HCT116 (cell line): Measurements from ENCODE around the gene KRTDAP. TPM values are rescaled to one million over a fixed set of nuclear protein-coding genes. Genes with fewer than 3 reads are reported as not detected.

Experiments
- ATAC-seq: fragments of 200-7000 bp; cut with Tn5 transposase; 2 replicates; pipeline ENCODE4 v1.9.1; 2020; ENCODE audit warnings: mild to moderate bottlenecking, moderate library complexity
- BruUV-seq: library from RNA; stranded (reverse); fragments of 400-500 nt; replicated peaks from 2 replicates; lab custom pipeline; 2021; lab: Mats Ljungman, UMichigan
- CTCF ChIA-PET: fragments of 300-600 bp; sonication (Branson Sonifier 250); formaldehyde crosslinking; loops from one replicate; lab custom pipeline; 2021; ENCODE audit warnings: antibody characterized with exemption; lab: Charles Lee
- POLR2A ChIA-PET: fragments of 300-600, 350-600 bp; sonication (Branson Sonifier 250); formaldehyde crosslinking; loops from one replicate; lab custom pipeline; 2021; ENCODE audit warnings: antibody characterized with exemption; lab: Charles Lee
- RAD21 ChIA-PET, 2 experiments: fragments of 300-600 bp; sonication (Branson Sonifier 250); formaldehyde crosslinking; loops; one replicate each; lab custom pipeline; 2023; ENCODE audit warnings: low total read pairs in 2 of 2; ENCODE audit not compliant: uncharacterized antibody in 2 of 2, unreplicated experiment in 2 of 2, low non-redundant PET in 1 of 2; lab: Charles Lee
- DNase-seq: peaks from one replicate; pipeline ENCODE4 v3.0.0-alpha.2; 2010; ENCODE audit warnings: low read depth, low spot score
- H2AFZ ChIP-seq: fragments of 200-600 bp; shearing (Covaris generic), sonication (generic); 2 replicates; pipeline ENCODE4 v1.6.1; 2017; ENCODE audit warnings: low read depth, mixed run types, mixed read lengths, antibody characterized with exemption, low read length; ENCODE audit not compliant: poor library complexity, severe bottlenecking
- H3K27ac ChIP-seq: 2 replicates; pipeline ENCODE4 v1.5.1; 2012; ENCODE audit warnings: low read depth, low read length
- H3K27me3 ChIP-seq: fragments of 200-600 bp; sonication (generic); 2 replicates; pipeline ENCODE4 v1.6.1; 2016; ENCODE audit warnings: mixed run types, low read length, mixed read lengths; ENCODE audit not compliant: insufficient read depth
- H3K36me3 ChIP-seq, 2 experiments: fragments of 200-500 bp in 1 of 2; fragments of 200-600 bp in 1 of 2; sonication (Bioruptor generic) in 1 of 2; sonication (generic) in 1 of 2; 2 replicates each; pipeline versions ENCODE4 v1.5.1 to v1.6.1; 2014 to 2016; ENCODE audit warnings: low read length in 2 of 2, inconsistent platforms in 1 of 2, mixed read lengths in 1 of 2, mixed run types in 1 of 2; ENCODE audit not compliant: insufficient read depth in 2 of 2, control insufficient read depth in 1 of 2
- H3K4me1 ChIP-seq, 2 experiments: fragments of 200-600 bp in 1 of 2; sonication (generic) in 1 of 2; 2 replicates each; pipeline versions ENCODE4 v1.5.1 to v1.6.1; 2012 to 2017; ENCODE audit warnings: low read length in 2 of 2, inconsistent platforms in 1 of 2, mild to moderate bottlenecking in 1 of 2, mixed read lengths in 1 of 2, mixed run types in 1 of 2, moderate library complexity in 1 of 2; ENCODE audit not compliant: insufficient read depth in 2 of 2, control insufficient read depth in 1 of 2
- H3K4me2 ChIP-seq: fragments of 200-600 bp; sonication (generic); 2 replicates; pipeline ENCODE4 v1.6.1; 2017; ENCODE audit warnings: mixed run types, low read length, mixed read lengths
- H3K4me3 ChIP-seq, 2 experiments: fragments of 200-600 bp in 1 of 2; sonication (generic) in 1 of 2; replicated peaks in 1 of 2; 2 replicates each; pipeline ENCODE4 v1.5.1; 2011 to 2016; ENCODE audit warnings: low read length in 2 of 2, control low read depth in 1 of 2, low read depth in 1 of 2, mild to moderate bottlenecking in 1 of 2, mixed read lengths in 1 of 2, mixed run types in 1 of 2
- H3K79me2 ChIP-seq: fragments of 200-600 bp; sonication (generic); 2 replicates; pipeline ENCODE4 v1.6.1; 2017; ENCODE audit warnings: mild to moderate bottlenecking, mixed run types, low read length, moderate library complexity, mixed read lengths; ENCODE audit not compliant: insufficient read depth
- H3K9ac ChIP-seq: fragments of 200-600 bp; sonication (generic); 2 replicates; pipeline ENCODE4 v1.6.1; 2016; ENCODE audit warnings: low read length, mixed read lengths
- H3K9me2 ChIP-seq: fragments of 200-600 bp; sonication (generic), shearing (Covaris generic); 2 replicates; pipeline ENCODE4 v1.6.1; 2017; ENCODE audit warnings: mixed run types, mild to moderate bottlenecking, moderate library complexity; ENCODE audit not compliant: insufficient read depth
- H3K9me3 ChIP-seq, 2 experiments: fragments of 200-500 bp in 1 of 2; fragments of 200-600 bp in 1 of 2; sonication (Bioruptor generic) in 1 of 2; sonication (generic) in 1 of 2; 2 replicates each; pipeline ENCODE4 v1.6.1; 2014 to 2017; ENCODE audit warnings: low read length in 2 of 2, mixed read lengths in 2 of 2, inconsistent platforms in 1 of 2, low read depth in 1 of 2, mild to moderate bottlenecking in 1 of 2, mixed run types in 1 of 2, moderate library complexity in 1 of 2; ENCODE audit not compliant: control insufficient read depth in 1 of 2, insufficient read depth in 1 of 2
- H4K20me1 ChIP-seq: fragments of 200-600 bp; sonication (generic), shearing (Covaris generic); 2 replicates; pipeline ENCODE4 v1.6.1; 2017; ENCODE audit warnings: mixed run types, mild to moderate bottlenecking, moderate library complexity; ENCODE audit not compliant: insufficient read depth
- CBX3 ChIP-seq: IDR thresholded peaks from 2 replicates; pipeline ENCODE4 v1.6.1; 2012; ENCODE audit warnings: low read depth
- CEBPB ChIP-seq: IDR thresholded peaks from 2 replicates; pipeline ENCODE4 v1.6.1; 2012; ENCODE audit warnings: low read depth
- EGR1 ChIP-seq: IDR thresholded peaks from 2 replicates; pipeline ENCODE4 v1.6.1; 2012; ENCODE audit warnings: low read depth
- ELF1 ChIP-seq: IDR thresholded peaks from 2 replicates; pipeline ENCODE4 v1.6.1; 2012; ENCODE audit warnings: low read depth, borderline replicate concordance
- EZH2 ChIP-seq: fragments of 200-600 bp; sonication (generic); IDR thresholded peaks from 2 replicates; pipeline ENCODE4 v1.6.1; 2017; ENCODE audit warnings: antibody characterized with exemption, mixed run types
- EZH2phosphoT487 ChIP-seq: fragments of 200-600 bp; IDR thresholded peaks from 2 replicates; pipeline ENCODE4 v1.6.1; 2018; ENCODE audit warnings: antibody characterized with exemption, borderline replicate concordance
- FOSL1 ChIP-seq: IDR thresholded peaks from 2 replicates; pipeline ENCODE4 v1.6.1; 2012; ENCODE audit warnings: low read depth
- JUND ChIP-seq: IDR thresholded peaks from 2 replicates; pipeline ENCODE4 v1.6.1; 2012
- MAX ChIP-seq: IDR thresholded peaks from 2 replicates; pipeline ENCODE4 v1.6.1; 2012
- POLR2A ChIP-seq: IDR thresholded peaks from 2 replicates; pipeline ENCODE4 v1.7.0; 2011; ENCODE audit warnings: borderline replicate concordance; ENCODE audit not compliant: insufficient read depth, insufficient read length; ENCODE audit errors: extremely low read depth
- POLR2AphosphoS5 ChIP-seq: IDR thresholded peaks from 2 replicates; pipeline ENCODE4 v1.6.1; 2011; ENCODE audit warnings: mild to moderate bottlenecking, low read depth, low read length, moderate library complexity
- RAD21 ChIP-seq: IDR thresholded peaks from 2 replicates; pipeline ENCODE4 v1.6.1; 2012; ENCODE audit warnings: low read depth, mild to moderate bottlenecking
- REST ChIP-seq: IDR thresholded peaks from 2 replicates; pipeline ENCODE4 v1.6.1; 2012; ENCODE audit warnings: low read depth
- SIN3A ChIP-seq: IDR thresholded peaks from 2 replicates; pipeline ENCODE4 v1.6.1; 2012; ENCODE audit warnings: low read depth
- SP1 ChIP-seq: IDR thresholded peaks from 2 replicates; pipeline ENCODE4 v1.6.1; 2012; ENCODE audit warnings: low read depth
- SRF ChIP-seq: IDR thresholded peaks from 2 replicates; pipeline ENCODE4 v1.6.1; 2012; ENCODE audit warnings: low read depth
- ZFX ChIP-seq: fragments of 450-650 bp; IDR thresholded peaks from 2 replicates; pipeline ENCODE4 v1.6.1; 2017
- ZNF274 ChIP-seq: fragments of 200-500 bp; sonication (Bioruptor generic); IDR thresholded peaks from 2 replicates; pipeline ENCODE4 v1.6.1; 2014; ENCODE audit warnings: mild to moderate bottlenecking, low read depth, low read length, inconsistent platforms
- intact Hi-C: fragments of 100-400 bp; cut with micrococcal nuclease; formaldehyde crosslinking; loops from 2 replicates; pipeline ENCODE4 v1.10.0; 2022
- total RNA-seq: library from RNA; stranded (reverse); gene quantifications from one replicate; pipeline ENCODE4 v1.2.1, GENCODE V29; 2021; ENCODE audit not compliant: unreplicated experiment
- TF ChIP-seq, protein P1 (sequence below): IDR thresholded peaks from 2 replicates; pipeline ENCODE4 v1.6.1; 2011; ENCODE audit warnings: mild to moderate bottlenecking, low read length, moderate library complexity; ENCODE audit not compliant: insufficient replicate concordance; ENCODE audit errors: extremely low read depth
- TF ChIP-seq, protein P2 (sequence below), 3 experiments: fragments of 200-600 bp in 1 of 3; sonication (generic) in 1 of 3; IDR thresholded peaks in 2 of 3; conservative IDR thresholded peaks in 1 of 3; 2 replicates each; pipeline ENCODE4 v1.5.1; 2012 to 2017; ENCODE audit warnings: low read depth in 2 of 3, low read length in 2 of 3, antibody characterized with exemption in 1 of 3, borderline replicate concordance in 1 of 3, control low read depth in 1 of 3, mild to moderate bottlenecking in 1 of 3, mixed read lengths in 1 of 3, mixed run types in 1 of 3, moderate library complexity in 1 of 3; ENCODE audit not compliant: insufficient read depth in 1 of 3

Gene KRTDAP
- total RNA-seq, 1 experiment from 2014 or later = 0.74 TPM

- H3K79me2 ChIP-seq = no peaks in the 10 kb centered on the region
- no peaks in the 10 kb centered on the region for H3K27me3 ChIP-seq
- H3K4me3 ChIP-seq = no peak overlapping the region
- DNase-seq (no peak), ATAC-seq (no peak)
- intact Hi-C loops = no loop called here
- H3K36me3 ChIP-seq = no peaks in the 10 kb centered on the region
- H3K9ac ChIP-seq = no peak overlapping the region
- no TSS peak for BruUV-seq
- H2AFZ ChIP-seq = no peak overlapping the region
- H3K4me2 ChIP-seq = no peak overlapping the region
- no peaks in the 10 kb centered on the region for H3K9me3 ChIP-seq
- ChIA-PET POLR2A (no interaction called here), RAD21 (no interaction called here), CTCF (no interaction called here)
- TF ChIP-seq, protein P1, sequence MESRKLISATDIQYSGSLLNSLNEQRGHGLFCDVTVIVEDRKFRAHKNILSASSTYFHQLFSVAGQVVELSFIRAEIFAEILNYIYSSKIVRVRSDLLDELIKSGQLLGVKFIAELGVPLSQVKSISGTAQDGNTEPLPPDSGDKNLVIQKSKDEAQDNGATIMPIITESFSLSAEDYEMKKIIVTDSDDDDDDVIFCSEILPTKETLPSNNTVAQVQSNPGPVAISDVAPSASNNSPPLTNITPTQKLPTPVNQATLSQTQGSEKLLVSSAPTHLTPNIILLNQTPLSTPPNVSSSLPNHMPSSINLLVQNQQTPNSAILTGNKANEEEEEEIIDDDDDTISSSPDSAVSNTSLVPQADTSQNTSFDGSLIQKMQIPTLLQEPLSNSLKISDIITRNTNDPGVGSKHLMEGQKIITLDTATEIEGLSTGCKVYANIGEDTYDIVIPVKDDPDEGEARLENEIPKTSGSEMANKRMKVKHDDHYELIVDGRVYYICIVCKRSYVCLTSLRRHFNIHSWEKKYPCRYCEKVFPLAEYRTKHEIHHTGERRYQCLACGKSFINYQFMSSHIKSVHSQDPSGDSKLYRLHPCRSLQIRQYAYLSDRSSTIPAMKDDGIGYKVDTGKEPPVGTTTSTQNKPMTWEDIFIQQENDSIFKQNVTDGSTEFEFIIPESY = no peak
- TF ChIP-seq RAD21 (no peak), FOSL1 (no peak), JUND (no peak), ELF1 (no peak), REST (no peak), MAX (no peak), ZNF274 (no peak), SP1 (no peak), SIN3A (no peak), ZFX (no peak), EGR1 (no peak), SRF (no peak), POLR2A (no peak), CBX3 (no peak), EZH2phosphoT487 (no peak), CEBPB (no peak), POLR2AphosphoS5 (no peak), EZH2 (no peak)
- TF ChIP-seq, protein P2, sequence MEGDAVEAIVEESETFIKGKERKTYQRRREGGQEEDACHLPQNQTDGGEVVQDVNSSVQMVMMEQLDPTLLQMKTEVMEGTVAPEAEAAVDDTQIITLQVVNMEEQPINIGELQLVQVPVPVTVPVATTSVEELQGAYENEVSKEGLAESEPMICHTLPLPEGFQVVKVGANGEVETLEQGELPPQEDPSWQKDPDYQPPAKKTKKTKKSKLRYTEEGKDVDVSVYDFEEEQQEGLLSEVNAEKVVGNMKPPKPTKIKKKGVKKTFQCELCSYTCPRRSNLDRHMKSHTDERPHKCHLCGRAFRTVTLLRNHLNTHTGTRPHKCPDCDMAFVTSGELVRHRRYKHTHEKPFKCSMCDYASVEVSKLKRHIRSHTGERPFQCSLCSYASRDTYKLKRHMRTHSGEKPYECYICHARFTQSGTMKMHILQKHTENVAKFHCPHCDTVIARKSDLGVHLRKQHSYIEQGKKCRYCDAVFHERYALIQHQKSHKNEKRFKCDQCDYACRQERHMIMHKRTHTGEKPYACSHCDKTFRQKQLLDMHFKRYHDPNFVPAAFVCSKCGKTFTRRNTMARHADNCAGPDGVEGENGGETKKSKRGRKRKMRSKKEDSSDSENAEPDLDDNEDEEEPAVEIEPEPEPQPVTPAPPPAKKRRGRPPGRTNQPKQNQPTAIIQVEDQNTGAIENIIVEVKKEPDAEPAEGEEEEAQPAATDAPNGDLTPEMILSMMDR (IDR thresholded peaks at IDR 0.05 in 2 of 3, conservative IDR thresholded peaks at IDR 0.05 in 1 of 3; ENCODE audit: borderline replicate concordance in 1 of 3, insufficient read depth in 1 of 3, low read depth in 2 of 3, low read length in 2 of 3) = no peak
- no peaks in the 10 kb centered on the region for H3K9me2 ChIP-seq
- no peak overlapping the region for H3K27ac ChIP-seq
- H4K20me1 ChIP-seq = no peaks in the 10 kb centered on the region
- peaks cover 19 to 46% of the 10 kb centered on the region in 2 experiments for H3K4me1 ChIP-seq
Measured at GRCh38 chr19:35516310-35516709, 26.0 kb upstream of the KRTDAP start.
